Thymus (tissue), 11 donors: ENCODE data around the gene TENM3. TPM values are rescaled to one million over a fixed set of nuclear protein-coding genes. Genes with fewer than 3 reads are reported as not detected.
"Not testable (repeated sequence)": the region's sequence is repeated elsewhere in the genome, so short reads cannot be mapped to it uniquely, and the experiment has no call there.

ENCODE experiments used
- DNase-seq, 9 donors: peaks; one replicate each; pipeline ENCODE4 v3.0.0-alpha.2; 2013; ENCODE audit warnings: low spot score in 9 of 9, low read depth in 6 of 9, missing footprints in 1 of 9
- H3K27ac ChIP-seq, 2 donors: one replicate each; pipeline ENCODE4 v1.5.1; 2013; ENCODE audit warnings: control low read depth in 1 of 2, low read depth in 1 of 2, low read length in 1 of 2, mild to moderate bottlenecking in 1 of 2, moderate library complexity in 1 of 2
- H3K27me3 ChIP-seq, 2 donors: one replicate each; pipeline ENCODE4 v1.5.1; 2013; ENCODE audit warnings: low read length in 1 of 2; ENCODE audit not compliant: control insufficient read depth in 2 of 2, insufficient read depth in 1 of 2
- H3K36me3 ChIP-seq, 2 donors: one replicate each; pipeline ENCODE4 v1.5.1; 2013; ENCODE audit warnings: low read length in 1 of 2, mild to moderate bottlenecking in 1 of 2, moderate library complexity in 1 of 2; ENCODE audit not compliant: control insufficient read depth in 2 of 2, insufficient read depth in 2 of 2
- H3K4me1 ChIP-seq, 2 donors: one replicate each; pipeline ENCODE4 v1.5.1; 2013; ENCODE audit warnings: low read length in 2 of 2; ENCODE audit not compliant: control insufficient read depth in 2 of 2, insufficient read depth in 2 of 2
- H3K4me3 ChIP-seq, 2 donors: one replicate each; pipeline ENCODE4 v1.5.1; 2013; ENCODE audit warnings: low read length in 2 of 2, control low read depth in 1 of 2, mild to moderate bottlenecking in 1 of 2
- H3K9me3 ChIP-seq, 2 donors: one replicate each; pipeline ENCODE4 v1.5.1; 2013; ENCODE audit warnings: low read length in 1 of 2, mild to moderate bottlenecking in 1 of 2; ENCODE audit not compliant: control insufficient read depth in 2 of 2, insufficient read depth in 1 of 2
- WGBS: extraction: QIAGEN DNeasy Blood & Tissue Kit; methylation state at CpG from one replicate; pipeline ENCODE4 v1.1.7; 2013; 5-methylcytosine and 5-hydroxymethylcytosine counted together
- polyA plus RNA-seq: library from polyadenylated mRNA; stranded (reverse); fragments of 200-250 nt; gene quantifications from one replicate; pipeline ENCODE4 v1.2.3, GENCODE V29; 2013
- total RNA-seq: library from RNA; stranded (reverse); fragments of 120-200 nt; gene quantifications from one replicate; pipeline ENCODE4 v1.2.4, GENCODE V29; 2013
- donor health status: healthy.

Gene TENM3
- total and polyA plus RNA-seq, 2 donors = 2.1 to 9.5 TPM

- no peak overlapping the region for H3K27ac ChIP-seq
- WGBS = 92% methylated on average over 11 of the region's 11 CpGs
- no peaks in the 10 kb centered on the region for H3K27me3 ChIP-seq
- DNase-seq = no peak
- H3K9me3 ChIP-seq = no peaks in the 10 kb centered on the region
- no peaks in the 10 kb centered on the region for H3K4me1 ChIP-seq
- no peak overlapping the region for H3K4me3 ChIP-seq
- no peaks in the 10 kb centered on the region for H3K36me3 ChIP-seq
These were observed 8.0 kb upstream of the TENM3 start for GRCh38 chr4:182235021-182235795.

- no peak overlapping the region for H3K4me3 ChIP-seq
- DNase-seq = no peak
- 90% methylated on average over 2 of the region's 2 CpGs for WGBS
- no peak overlapping the region for H3K27ac ChIP-seq
- H3K4me1 ChIP-seq = no peaks in the 10 kb centered on the region
- no peaks in the 10 kb centered on the region for H3K9me3 ChIP-seq
- H3K27me3 ChIP-seq = no peaks in the 10 kb centered on the region
- no peaks in the 10 kb centered on the region for H3K36me3 ChIP-seq
These were observed 7.0 kb upstream of the TENM3 start for GRCh38 chr4:182236186-182236585.

GRCh38 chr4:182237010-182237409, 6.2 kb upstream of the TENM3 start:
- H3K27ac ChIP-seq, H3K4me3 ChIP-seq, H3K27me3 ChIP-seq, H3K4me1 ChIP-seq, H3K36me3 ChIP-seq, DNase-seq, H3K9me3 ChIP-seq: not testable (repeated sequence)
- WGBS = 88% methylated on average over 6 of the region's 6 CpGs

GRCh38 chr4:182238355-182238931, 4.8 kb upstream of the TENM3 start:
- no peak overlapping the region for H3K27ac ChIP-seq
- 67% methylated on average over 9 of the region's 9 CpGs for WGBS

GRCh38 chr4:182240161-182241130, 2.8 kb upstream of the TENM3 start:
- Histone ChIP-seq H3K27ac (no peak overlapping the region), H3K27me3 (no peaks in the 10 kb centered on the region), H3K4me3 (no peak overlapping the region), H3K9me3 (no peaks in the 10 kb centered on the region), H3K36me3 (no peaks in the 10 kb centered on the region), H3K4me1 (no peaks in the 10 kb centered on the region)
- 68% methylated on average over 18 of the region's 18 CpGs for WGBS
- DNase-seq = no peak

More at GRCh38 chr4:182238355-182238931, 4.8 kb upstream of the TENM3 start:
- H3K4me3 ChIP-seq = no peak overlapping the region
- H3K9me3 ChIP-seq = no peaks in the 10 kb centered on the region
- no peaks in the 10 kb centered on the region for H3K36me3 ChIP-seq
- no peaks in the 10 kb centered on the region for H3K27me3 ChIP-seq
- no peaks in the 10 kb centered on the region for H3K4me1 ChIP-seq
- no peak for DNase-seq

- not testable (repeated sequence) for H3K27ac ChIP-seq, H3K9me3 ChIP-seq, H3K4me1 ChIP-seq, H3K27me3 ChIP-seq, H3K36me3 ChIP-seq, DNase-seq, H3K4me3 ChIP-seq
- 96% methylated on average over 4 of the region's 4 CpGs for WGBS
These were observed 942 bp upstream of the TENM3 start for GRCh38 chr4:182242260-182242659.

GRCh38 chr4:182242787-182243186, 415 bp upstream of the TENM3 start:
- DNase-seq = no peak
- H3K4me1 ChIP-seq = no peaks in the 10 kb centered on the region
- no peak overlapping the region for H3K27ac ChIP-seq
- 96% methylated on average over 6 of the region's 6 CpGs for WGBS
- no peaks in the 10 kb centered on the region for H3K9me3 ChIP-seq
- no peaks in the 10 kb centered on the region for H3K27me3 ChIP-seq
- H3K4me3 ChIP-seq = no peak overlapping the region
- no peaks in the 10 kb centered on the region for H3K36me3 ChIP-seq

GRCh38 chr4:182245041-182245440, 1.8 kb downstream of the TENM3 start:
- DNase-seq = no peak
- Histone ChIP-seq H3K9me3 (no peaks in the 10 kb centered on the region), H3K27me3 (no peaks in the 10 kb centered on the region), H3K4me3 (no peak overlapping the region), H3K4me1 (no peaks in the 10 kb centered on the region), H3K36me3 (no peaks in the 10 kb centered on the region), H3K27ac (no peak overlapping the region)
- WGBS = 54% methylated on average over 2 of the region's 2 CpGs
